ENCODE results near the gene SRPX2.

Gene SRPX2, protein sequence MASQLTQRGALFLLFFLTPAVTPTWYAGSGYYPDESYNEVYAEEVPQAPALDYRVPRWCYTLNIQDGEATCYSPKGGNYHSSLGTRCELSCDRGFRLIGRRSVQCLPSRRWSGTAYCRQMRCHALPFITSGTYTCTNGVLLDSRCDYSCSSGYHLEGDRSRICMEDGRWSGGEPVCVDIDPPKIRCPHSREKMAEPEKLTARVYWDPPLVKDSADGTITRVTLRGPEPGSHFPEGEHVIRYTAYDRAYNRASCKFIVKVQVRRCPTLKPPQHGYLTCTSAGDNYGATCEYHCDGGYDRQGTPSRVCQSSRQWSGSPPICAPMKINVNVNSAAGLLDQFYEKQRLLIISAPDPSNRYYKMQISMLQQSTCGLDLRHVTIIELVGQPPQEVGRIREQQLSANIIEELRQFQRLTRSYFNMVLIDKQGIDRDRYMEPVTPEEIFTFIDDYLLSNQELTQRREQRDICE

DNA sequence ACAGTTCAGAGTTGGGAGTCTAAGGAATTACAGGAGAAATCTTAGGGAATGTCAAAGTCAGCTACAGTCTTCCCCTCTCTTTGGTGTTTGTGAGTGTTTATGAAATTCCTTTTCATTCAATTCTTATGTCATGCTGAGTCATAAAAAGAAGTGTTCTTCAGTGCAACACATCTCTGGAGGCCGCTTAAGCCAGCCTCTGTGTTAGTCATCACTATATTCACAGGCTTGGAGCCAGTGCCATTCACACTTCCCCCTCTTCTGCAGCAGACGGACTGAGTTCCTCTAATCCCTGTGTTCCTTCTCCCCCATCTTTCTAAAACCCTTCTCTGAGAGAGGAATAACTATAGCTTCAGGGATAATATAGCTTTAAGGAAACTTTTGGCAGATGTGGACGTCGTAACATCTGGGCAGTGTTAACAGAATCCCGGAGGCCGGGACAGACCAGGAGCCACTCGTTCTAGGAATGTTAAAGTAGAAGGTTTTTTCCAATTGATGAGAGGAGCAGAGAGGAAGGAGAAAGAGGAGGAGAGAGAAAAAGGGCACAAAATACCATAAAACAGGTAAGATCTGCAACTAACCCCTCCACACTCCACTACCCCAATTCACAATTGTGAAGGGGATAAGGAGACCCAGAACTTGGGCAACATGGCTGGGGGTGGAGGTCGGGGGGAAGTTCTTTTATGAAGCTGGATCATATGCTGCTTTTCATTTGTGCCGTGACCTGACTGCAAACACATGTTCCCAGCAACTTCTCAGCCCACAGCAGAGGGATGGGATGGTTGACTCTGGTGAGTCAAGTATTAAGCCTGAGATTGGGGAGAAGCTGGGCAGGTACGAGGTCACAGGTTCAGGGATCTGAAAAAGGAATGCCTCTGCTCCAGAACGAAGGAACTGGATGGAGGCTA, at the start of gene SRPX2:
Gene SRPX2 (plus strand): TSS at position 244 of the 905 bp plus-strand sequence. CDS start 2,124 bp downstream, outside the sequence.
- H3K4me3 ChIP-seq (ENCODE audit: low read depth, low read length), result peak within 1 kb of the TSS; percentile 64
- DNase-seq (ENCODE audit: low read depth), result peak; percentile 73

DNA sequence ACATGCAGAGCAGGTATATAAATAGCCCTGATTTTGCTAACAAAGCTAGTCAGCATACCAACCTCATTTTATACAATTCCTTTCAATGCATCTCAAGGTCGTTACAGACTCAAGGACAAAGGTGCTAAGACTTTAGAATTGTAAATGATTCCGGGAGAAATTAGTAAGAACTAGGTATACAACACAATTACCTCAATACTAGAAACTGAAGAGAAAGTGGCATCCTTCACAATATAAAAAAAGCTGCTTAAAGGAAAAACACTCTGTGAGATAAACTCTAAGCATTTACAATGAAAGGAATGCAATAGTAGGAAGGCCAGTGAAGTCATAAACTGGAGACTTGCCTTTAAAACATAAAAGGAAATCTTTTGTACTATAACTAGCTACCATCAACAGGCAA, 47.4 kb upstream of the SRPX2 start:
- H3K4me3 ChIP-seq (ENCODE audit: low read depth, low read length), result no peak overlapping the region
- DNase-seq (ENCODE audit: low read depth), result no peak

DNA sequence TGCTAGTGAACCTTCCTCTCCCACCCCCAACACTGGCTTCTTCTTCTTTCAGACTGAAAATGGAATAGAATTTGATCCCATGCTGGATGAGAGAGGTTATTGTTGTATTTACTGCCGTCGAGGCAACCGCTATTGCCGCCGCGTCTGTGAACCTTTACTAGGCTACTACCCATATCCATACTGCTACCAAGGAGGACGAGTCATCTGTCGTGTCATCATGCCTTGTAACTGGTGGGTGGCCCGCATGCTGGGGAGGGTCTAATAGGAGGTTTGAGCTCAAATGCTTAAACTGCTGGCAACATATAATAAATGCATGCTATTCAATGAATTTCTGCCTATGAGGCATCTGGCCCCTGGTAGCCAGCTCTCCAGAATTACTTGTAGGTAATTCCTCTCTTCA, 44.5 kb upstream of the SRPX2 start:
- no peak for DNase-seq (ENCODE audit: low read depth)
- H3K4me3 ChIP-seq (ENCODE audit: low read depth, low read length), result no peak overlapping the region

DNA sequence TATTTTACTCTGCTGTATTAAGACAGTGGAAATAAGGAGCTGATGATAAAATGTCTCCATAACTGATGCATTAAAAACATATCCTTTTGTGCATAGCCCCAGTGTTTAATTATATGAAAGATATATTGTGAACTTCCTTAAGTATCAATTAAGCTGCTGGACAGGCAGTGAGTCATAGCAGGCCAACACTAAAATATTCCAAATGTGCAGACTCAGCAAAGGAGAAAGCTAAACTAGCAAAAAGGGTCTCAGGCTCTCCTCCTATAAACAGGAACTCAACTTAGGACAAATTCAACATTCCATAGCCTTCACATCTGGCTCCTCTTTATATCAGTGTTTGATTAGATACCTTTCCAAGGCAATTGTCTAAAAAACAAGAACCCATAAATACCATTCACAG, 43.7 kb upstream of the SRPX2 start:
- H3K4me3 ChIP-seq (ENCODE audit: low read depth, low read length), result no peak overlapping the region
- no peak for DNase-seq (ENCODE audit: low read depth)

DNA sequence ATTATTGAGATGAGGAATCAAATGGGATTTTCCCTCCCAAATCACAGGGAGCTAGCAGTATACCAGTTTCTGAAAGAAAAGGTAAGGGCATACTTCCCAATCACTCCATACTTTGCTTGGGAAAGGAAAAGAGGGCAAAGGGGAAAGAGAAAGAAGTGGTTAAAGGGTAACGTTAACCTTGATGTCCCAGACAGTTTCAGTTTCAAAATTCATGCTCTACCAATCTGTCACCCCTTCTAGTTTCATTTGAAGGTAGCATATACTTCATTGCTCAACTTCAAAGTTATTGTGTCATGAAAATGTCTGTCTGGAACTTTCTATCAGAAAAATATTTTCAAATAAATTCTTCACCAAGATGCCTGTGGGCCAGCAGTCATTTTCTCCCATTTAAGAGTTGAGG, 43.2 kb upstream of the SRPX2 start:
- no peak for DNase-seq (ENCODE audit: low read depth)
- no peak overlapping the region for H3K4me3 ChIP-seq (ENCODE audit: low read depth, low read length)

DNA sequence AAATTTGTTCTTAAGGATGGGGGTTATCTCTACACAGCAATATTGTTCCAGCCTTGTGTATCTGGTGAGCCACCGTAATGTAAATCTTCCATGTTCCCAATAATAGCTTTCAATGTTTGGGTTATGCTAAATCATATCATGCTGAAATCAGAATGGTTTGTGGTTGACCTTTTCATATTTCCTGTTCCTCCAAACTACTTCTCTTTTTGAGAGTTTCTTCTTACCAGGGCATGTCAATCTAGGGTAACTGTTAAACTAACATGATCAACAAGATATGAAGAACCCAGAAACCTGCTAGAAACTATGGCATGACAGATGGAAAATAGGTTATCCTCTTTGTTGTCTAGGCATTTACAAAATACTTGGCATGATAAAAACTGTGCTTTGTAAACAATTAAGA, 37.2 kb upstream of the SRPX2 start:
- DNase-seq (ENCODE audit: low read depth), result no peak

DNA sequence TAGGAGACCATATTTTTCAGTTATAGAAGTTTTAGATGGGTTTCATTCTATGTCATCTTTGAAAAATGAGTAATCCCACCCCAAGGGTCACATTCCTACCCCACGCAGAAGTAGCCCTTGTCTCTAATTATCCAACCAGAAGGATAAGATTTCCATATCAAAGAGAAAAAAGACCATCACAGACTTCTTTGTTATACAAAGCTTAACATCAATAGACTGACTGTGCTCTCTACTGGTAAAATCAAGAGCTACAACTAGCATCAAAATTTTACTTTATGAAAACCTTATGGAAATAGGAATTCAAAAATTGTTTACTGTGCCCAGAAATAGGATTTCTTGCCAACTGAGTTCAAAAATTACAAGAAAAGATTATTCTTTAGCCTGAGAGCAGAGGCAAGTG, 34.4 kb upstream of the SRPX2 start:
- no peak for DNase-seq (ENCODE audit: low read depth)
- H3K4me3 ChIP-seq (ENCODE audit: low read depth, low read length), result no peak overlapping the region

More for the DNA sequence above, 37.2 kb upstream of the SRPX2 start:
- H3K4me3 ChIP-seq (ENCODE audit: low read depth, low read length), result no peak overlapping the region

DNA sequence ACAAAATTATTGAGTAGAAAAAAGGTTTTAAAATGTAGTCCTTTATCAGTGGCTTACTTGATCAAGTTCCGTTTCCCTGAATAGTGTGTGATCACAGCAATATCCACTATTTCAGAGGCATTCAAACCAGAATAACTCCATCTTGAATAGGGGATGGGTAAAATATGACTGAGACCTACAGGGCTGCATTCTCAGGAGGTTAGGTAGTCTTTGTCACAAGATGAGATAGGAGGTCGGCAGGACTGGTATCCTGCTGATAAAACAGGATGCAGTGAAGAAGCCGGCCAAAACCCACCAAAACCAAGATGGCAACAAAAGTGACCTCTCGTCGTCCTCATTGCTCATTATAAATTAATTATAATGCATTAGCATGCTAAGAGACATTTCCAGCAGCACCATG, 32.0 kb upstream of the SRPX2 start:
- DNase-seq (ENCODE audit: low read depth), result no peak
- H3K4me3 ChIP-seq (ENCODE audit: low read depth, low read length), result no peak overlapping the region

DNA sequence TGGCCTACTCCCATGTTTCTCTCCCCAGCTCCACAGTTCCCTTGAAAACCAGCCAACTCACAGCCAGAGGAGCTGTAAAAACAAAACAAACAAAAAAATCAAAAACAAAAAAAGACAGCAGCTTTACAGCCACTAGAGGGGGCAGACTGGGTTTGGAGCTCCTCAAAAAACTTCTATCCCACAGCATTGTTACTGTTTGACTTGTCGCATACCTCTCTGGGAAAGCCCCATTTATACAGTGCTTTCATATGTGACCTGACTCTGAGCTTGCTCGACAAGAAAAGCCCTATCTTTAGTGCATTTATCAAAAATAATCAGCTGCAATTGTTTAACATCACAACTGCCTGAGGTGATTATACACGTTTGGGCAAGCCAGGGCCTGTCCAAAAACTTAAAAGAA, 29.0 kb upstream of the SRPX2 start:
- DNase-seq (ENCODE audit: low read depth), result no peak
- H3K4me3 ChIP-seq (ENCODE audit: low read depth, low read length), result no peak overlapping the region

DNA sequence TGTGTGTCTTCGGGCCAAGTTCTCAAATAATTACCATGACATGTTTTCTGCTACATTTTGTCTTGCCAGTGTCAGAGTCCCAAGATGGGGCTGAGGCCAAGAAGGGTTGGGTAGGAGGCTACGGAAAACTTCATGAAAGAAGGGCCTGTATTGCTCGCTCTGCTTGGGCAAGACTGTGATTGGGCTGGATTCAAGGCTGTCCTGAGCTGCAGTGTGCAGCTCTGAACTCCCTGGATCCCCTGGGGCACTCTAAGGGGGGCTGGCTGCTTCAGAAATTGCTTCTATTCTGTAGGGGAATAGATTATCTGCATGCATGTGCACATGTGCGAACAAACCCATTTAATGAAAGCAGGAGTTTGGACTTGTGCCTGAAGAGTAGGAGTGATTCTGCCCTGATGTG, 21.0 kb upstream of the SRPX2 start:
- no peak overlapping the region for H3K4me3 ChIP-seq (ENCODE audit: low read depth, low read length)
- DNase-seq (ENCODE audit: low read depth), result no peak

DNA sequence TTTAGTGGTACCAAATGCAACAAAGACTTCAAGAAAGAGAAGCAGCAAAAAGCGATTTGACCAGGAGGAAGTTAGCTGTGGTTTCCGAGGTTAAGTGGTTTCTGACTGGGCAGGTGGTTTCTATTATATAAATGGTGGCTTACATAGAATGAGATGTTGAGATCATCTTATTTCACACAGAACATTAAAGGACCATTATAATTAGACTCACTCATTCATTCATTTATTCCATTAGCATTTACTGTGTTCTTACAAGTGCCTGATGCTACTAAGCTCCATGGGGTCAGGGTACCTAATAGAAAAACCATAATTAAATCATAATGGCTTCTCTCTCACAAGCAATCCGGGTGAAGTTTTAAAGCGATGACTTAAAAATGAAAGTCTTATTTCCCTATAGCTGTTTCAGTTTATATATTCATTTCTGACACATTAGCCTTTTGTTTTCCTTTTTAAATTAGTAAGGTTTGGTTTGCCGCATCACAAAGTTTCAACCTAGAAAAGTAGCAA, 18.0 kb upstream of the SRPX2 start:
- no peak for DNase-seq (ENCODE audit: low read depth)

DNA sequence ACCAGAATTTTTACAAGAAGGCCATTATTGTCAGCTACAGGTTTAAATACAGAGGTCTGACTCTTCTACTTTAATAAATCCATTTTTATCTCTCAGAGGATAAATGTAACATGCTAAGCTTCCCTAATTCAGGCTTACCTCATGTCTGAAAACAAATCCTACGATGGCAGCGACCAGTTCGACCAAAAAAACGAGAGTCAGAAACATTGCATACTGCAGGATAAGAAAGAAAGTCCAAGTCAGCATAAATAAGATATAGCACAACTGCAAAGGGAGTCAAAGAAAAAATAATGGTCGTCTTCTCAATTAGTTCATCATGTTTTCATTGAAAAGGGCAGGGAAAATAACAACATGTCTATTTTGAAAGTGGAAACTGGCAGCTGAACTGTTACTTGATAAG, 9.0 kb upstream of the SRPX2 start:
- no peak for DNase-seq (ENCODE audit: low read depth)
- peak overlapping the region; percentile 66 for H3K4me3 ChIP-seq (ENCODE audit: low read depth, low read length)

More for the DNA sequence above, 18.0 kb upstream of the SRPX2 start:
- no peak overlapping the region for H3K4me3 ChIP-seq (ENCODE audit: low read depth, low read length)

DNA sequence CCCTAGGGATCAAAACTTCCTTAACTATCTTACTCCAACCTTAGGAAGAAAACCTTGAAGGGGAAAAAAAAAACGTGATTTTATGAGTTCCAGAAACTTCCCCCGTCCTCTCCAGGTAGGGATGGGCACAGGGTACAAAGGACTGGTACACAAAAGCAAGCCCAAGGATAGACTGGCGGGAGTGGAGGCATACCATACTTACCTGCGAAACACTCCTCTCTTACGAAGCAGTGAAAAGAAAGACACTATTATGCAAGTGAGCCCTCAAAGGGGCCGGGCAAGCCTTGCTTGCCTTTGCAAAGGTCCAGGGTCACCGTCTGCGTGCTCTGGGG, 8.0 kb upstream of the SRPX2 start:
- no peak for DNase-seq (ENCODE audit: low read depth)
- peak overlapping the region; percentile 66 for H3K4me3 ChIP-seq (ENCODE audit: low read depth, low read length)

DNA sequence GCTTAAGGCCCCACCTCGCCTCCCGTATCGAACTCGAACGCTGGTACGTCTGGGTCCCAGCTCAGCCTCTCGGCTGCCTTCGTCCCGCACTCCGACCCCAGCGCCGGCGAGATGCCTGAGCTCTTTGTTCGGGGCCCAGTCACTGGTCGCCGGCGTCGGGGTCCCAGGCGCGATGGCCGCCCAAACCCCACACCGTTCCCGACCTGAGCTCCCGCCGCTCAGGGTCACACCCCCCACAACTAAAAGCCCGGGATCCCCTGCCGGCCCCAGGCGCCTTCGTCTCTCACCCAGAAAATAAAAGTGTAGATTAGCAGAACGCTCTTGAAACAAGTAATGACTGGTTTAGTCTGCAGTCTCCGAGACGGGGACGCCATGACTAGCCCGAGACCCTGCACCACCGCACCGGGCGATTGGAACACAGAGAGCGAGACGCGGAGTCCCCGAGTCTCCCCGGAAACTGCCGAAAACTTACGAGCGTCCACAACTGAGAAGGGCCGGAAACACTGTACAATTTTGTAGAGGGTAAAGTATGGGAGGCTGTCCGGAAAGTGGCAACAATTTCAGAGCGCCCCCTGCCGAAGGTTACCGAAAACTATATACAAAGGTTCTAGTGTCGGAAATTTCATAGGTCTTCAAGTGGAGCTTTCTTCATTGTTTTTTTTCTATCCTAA, 7.5 kb upstream of the SRPX2 start, which contains the start of gene TSPAN6:
Gene TSPAN6 (minus strand): TSS at position 486 of the 671 bp plus-strand sequence. CDS start 112 bp downstream, at position 374.
- peak; percentile 52 for DNase-seq (ENCODE audit: low read depth)
- peak within 1 kb of the TSS; percentile 66 for H3K4me3 ChIP-seq (ENCODE audit: low read depth, low read length)

DNA sequence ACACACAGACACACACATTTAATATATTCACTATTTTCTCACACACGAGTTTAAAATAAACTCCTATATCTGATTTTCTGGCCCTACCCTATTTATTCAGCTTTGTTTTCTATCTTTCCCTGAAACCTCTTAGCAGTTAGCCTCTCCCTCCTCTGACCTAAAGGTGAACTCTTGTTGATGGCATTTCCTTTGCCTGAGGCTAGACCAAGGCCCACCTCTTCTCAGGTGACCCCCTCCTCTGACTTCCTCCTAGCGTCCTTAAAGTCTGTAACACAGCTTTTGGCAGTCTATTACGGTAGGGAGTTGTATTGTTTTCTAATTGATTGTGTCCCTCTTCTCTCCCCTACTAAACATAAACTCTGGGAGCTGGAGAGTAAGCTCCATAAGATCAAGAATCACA, 1.7 kb upstream of the SRPX2 start:
- no peak overlapping the region for H3K4me3 ChIP-seq (ENCODE audit: low read depth, low read length)
- DNase-seq (ENCODE audit: low read depth), result no peak

DNA sequence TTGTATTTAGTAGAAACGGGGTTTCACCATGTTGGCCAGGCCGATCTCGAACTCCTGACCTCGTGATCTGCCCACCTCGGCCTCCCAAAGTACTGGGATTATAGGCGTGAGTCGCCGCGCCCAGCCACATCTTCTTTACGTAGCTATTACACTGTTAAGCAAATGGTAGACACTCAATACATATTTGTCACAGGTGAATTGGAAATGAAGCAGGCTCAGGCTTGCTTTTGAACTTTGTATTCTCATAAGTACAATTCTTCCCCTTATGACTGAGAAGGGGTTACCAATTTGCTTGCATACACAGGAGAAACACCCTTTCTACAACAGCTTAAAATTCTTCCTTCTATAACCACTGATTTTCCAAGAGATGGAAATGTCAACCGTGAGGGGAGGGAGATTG, 787 bp upstream of the SRPX2 start:
- no peak for DNase-seq (ENCODE audit: low read depth)
- H3K4me3 ChIP-seq (ENCODE audit: low read depth, low read length), result no peak overlapping the region

DNA sequence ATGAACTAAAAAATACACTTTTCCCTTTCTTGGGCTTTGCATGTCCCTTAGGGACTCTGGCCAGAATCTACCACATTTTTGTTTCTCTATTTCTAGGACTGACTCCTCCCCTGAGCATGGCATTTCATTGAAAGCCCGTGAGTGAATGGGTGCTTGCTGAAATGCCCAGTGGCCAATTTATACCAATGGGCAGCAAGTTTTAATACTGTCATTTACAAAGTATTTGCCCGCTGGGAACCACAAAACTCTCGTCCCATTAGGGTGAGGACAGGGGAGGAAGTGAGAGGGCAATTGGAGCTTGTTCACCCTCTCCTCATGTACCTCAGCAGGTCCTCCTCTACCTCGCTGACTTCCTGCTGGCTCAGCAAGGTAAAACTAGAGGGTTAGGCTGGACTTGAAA, 1.1 kb downstream of the SRPX2 start:
- no peak for DNase-seq (ENCODE audit: low read depth)
- peak overlapping the region; percentile 64 for H3K4me3 ChIP-seq (ENCODE audit: low read depth, low read length)

DNA sequence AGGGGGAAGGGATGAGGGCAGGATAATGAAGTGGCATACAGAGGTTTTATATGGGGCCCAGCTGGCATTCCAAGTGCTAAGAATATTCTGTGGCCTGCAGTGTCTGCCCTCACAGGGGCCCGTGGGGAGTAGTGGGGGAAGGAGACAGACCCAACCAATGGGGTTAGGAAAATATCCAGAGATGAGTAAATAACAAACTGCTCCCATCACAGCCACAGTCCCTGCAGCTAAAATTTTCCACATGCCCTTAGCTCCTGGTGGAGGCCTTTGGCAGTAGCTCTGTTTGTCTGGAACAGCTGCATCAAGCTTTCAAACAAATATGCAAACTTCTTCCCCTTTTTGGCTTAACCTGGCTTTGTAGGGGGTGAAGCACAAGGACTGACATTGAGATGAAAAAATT, 3.1 kb downstream of the SRPX2 start:
- H3K4me3 ChIP-seq (ENCODE audit: low read depth, low read length), result no peak overlapping the region
- DNase-seq (ENCODE audit: low read depth), result no peak

DNA sequence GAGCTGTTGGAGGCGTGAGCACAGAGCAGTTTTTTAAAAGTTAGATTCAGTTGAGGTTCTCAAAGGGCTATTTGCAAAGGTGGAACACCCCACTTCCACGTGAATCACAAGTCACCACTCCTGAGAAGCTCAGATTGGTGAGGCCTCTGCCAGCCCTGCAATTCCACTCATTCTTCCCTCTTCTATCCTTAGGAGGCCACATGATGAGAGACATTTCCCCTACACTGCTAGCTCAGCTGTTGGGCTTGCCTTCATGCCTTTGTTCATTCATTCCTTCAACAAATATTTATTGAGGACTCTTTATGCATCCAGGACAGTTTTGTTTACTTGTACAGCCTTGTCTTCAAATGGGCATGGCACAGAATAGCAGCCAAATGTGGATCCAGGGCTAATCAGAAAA, 3.7 kb downstream of the SRPX2 start:
- no peak overlapping the region for H3K4me3 ChIP-seq (ENCODE audit: low read depth, low read length)
- no peak for DNase-seq (ENCODE audit: low read depth)

Measured in skeletal muscle cell (primary cell).